GM12864 (cell line): ENCODE measurements around the gene LSAMP.
"Not testable (repeated sequence)": the region's sequence is repeated elsewhere in the genome, so short reads cannot be mapped to it uniquely, and the experiment has no call there.

Source experiments
- DNase-seq: peaks from one replicate; pipeline ENCODE4 v3.0.0-alpha.2; 2011; ENCODE audit warnings: low read depth
- H3K4me3 ChIP-seq: 2 replicates; pipeline ENCODE4 v1.5.1; 2011; ENCODE audit warnings: mild to moderate bottlenecking, low read depth, low read length, control low read depth
- CTCF ChIP-seq: IDR thresholded peaks from 2 replicates; pipeline ENCODE4 v1.5.1; 2011; ENCODE audit warnings: low read depth, mild to moderate bottlenecking, moderate library complexity, low read length, control low read depth, inconsistent platforms; ENCODE audit errors: missing control alignments

The LSAMP gene

GRCh38 chr3:116087426-116087825, 357.9 kb downstream of the LSAMP start:
- H3K4me3 ChIP-seq, result no peak overlapping the region
- no peak for TF ChIP-seq CTCF
- no peak for DNase-seq

- TF ChIP-seq CTCF, result no peak
- H3K4me3 ChIP-seq, result no peak overlapping the region
- no peak for DNase-seq
These were observed 360.1 kb downstream of the LSAMP start for GRCh38 chr3:116084999-116085791.

- no peak overlapping the region for H3K4me3 ChIP-seq
- DNase-seq, result no peak
- TF ChIP-seq CTCF, result no peak
These were observed 361.6 kb downstream of the LSAMP start for GRCh38 chr3:116083683-116084082.

- DNase-seq, result no peak
- H3K4me3 ChIP-seq, result no peak overlapping the region
- TF ChIP-seq CTCF, result no peak
These were observed 366.7 kb downstream of the LSAMP start for GRCh38 chr3:116078561-116078960.

GRCh38 chr3:116077557-116077956, 367.7 kb downstream of the LSAMP start:
- no peak overlapping the region for H3K4me3 ChIP-seq
- DNase-seq, result no peak
- TF ChIP-seq CTCF, result no peak

GRCh38 chr3:116077059-116077458, 368.2 kb downstream of the LSAMP start:
- TF ChIP-seq CTCF, result no peak
- no peak overlapping the region for H3K4me3 ChIP-seq
- DNase-seq, result no peak

- H3K4me3 ChIP-seq, DNase-seq: not testable (repeated sequence)
These were observed 374.6 kb downstream of the LSAMP start for GRCh38 chr3:116070516-116071278.
